Tibial nerve (tissue), 4 donors: ENCODE measurements around the gene PIGP. TPM values are rescaled to one million over a fixed set of nuclear protein-coding genes. Genes with fewer than 3 reads are reported as not detected.

Experiments used
- DNase-seq, 2 donors: peaks; one replicate each; pipeline ENCODE4 v3.0.0-alpha.2; 2019; ENCODE audit warnings: low spot score in 2 of 2
- H3K27ac ChIP-seq, 4 donors: fragments of 200-600 bp; sonication (generic) in 3 of 4; one replicate each; pipeline ENCODE4 v1.5.1; 2017 to 2019; ENCODE audit warnings: mild to moderate bottlenecking in 1 of 4
- H3K27me3 ChIP-seq, 2 donors: fragments of 200-600 bp; sonication (generic) in 1 of 2; one replicate each; pipeline versions ENCODE4 v1.5.1 to v1.6.0; 2017 to 2019
- H3K36me3 ChIP-seq, 3 donors: fragments of 200-600 bp; sonication (generic); one replicate each; pipeline ENCODE4 v1.5.1; 2018 to 2019
- H3K4me1 ChIP-seq, 4 donors: fragments of 200-600 bp; sonication (generic) in 3 of 4; one replicate each; pipeline ENCODE4 v1.5.1; 2017 to 2019
- H3K4me3 ChIP-seq, 4 donors: fragments of 200-600 bp; sonication (generic) in 3 of 4; one replicate each; pipeline ENCODE4 v1.5.1; 2017 to 2019; ENCODE audit warnings: mild to moderate bottlenecking in 1 of 4, moderate library complexity in 1 of 4
- H3K9me3 ChIP-seq, 4 donors: fragments of 200-600 bp; sonication (generic) in 3 of 4; one replicate each; pipeline ENCODE4 v1.5.1; 2017 to 2019
- CTCF ChIP-seq, 5 experiments: fragments of 200-600 bp in 3 of 5; fragments of 450-650 bp in 2 of 5; sonication (generic) in 3 of 5; IDR thresholded peaks; one replicate each; pipeline ENCODE4 v1.5.1; 2016 to 2019; ENCODE audit warnings: antibody characterized with exemption in 5 of 5, mild to moderate bottlenecking in 3 of 5, moderate library complexity in 2 of 5
- EP300 ChIP-seq, 2 donors: sonication (generic); formaldehyde crosslinking; IDR thresholded peaks; one replicate each; pipeline ENCODE4 v1.6.1; 2017; ENCODE audit warnings: antibody characterized with exemption in 2 of 2, mild to moderate bottlenecking in 1 of 2
- POLR2A ChIP-seq, 2 donors: fragments of 450-650 bp; IDR thresholded peaks; one replicate each; pipeline ENCODE4 v1.6.1; 2017; ENCODE audit warnings: antibody characterized with exemption in 2 of 2, mild to moderate bottlenecking in 2 of 2, moderate library complexity in 2 of 2
- WGBS, 2 donors: methylation state at CpG; one replicate each; pipeline ENCODE4 v1.1.5; 2018; 5-methylcytosine and 5-hydroxymethylcytosine counted together
- total RNA-seq, 4 donors: library from RNA; depleted of rRNA; stranded (reverse); fragments of >200 nt; gene quantifications; one replicate each; pipeline ENCODE4 v1.1.0, GENCODE V29; 2016

PIGP gene
- total RNA-seq, 4 donors from 2014 or later, result 4.5 to 40.0 (median 26.5) TPM

DNA sequence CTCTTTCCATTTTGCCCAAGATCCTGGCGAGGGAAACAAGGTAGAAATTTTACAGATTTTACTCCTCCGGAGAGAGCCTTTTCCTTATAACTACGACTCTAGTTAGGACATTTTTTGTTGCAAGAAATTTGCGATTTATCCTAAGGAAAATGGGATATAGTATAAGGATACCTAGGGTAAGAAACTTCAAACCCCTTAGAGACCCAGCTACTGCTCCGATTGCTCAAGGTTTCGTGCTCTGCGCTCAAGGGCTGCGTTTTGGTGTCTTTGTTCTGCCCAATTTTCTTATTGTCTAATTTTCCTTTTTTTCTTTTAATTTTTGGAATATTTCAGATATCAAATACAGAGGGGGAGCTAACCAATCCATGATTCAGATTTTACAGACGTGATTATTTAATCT lies 1.7 kb upstream of the PIGP start:
- Histone ChIP-seq H3K4me1 (peaks cover 0 to 40% (median 12%) of the 10 kb centered on the region in 4 donors), H3K36me3 (peaks cover 0 to under 1% (median 0%) of the 10 kb centered on the region in 3 donors), H3K27me3 (no peaks in the 10 kb centered on the region), H3K4me3 (peak overlapping the region; percentile 72 to 93 (median 86)), H3K27ac (peak overlapping the region; percentile 93 to 99 (median 98)), H3K9me3 (peaks cover 0 to 10% (median 0%) of the 10 kb centered on the region in 4 donors)
- WGBS, 2 donors, result 21 to 23% methylated on average over 9 of the region's 9 CpGs
- no peak for DNase-seq
- no peak for TF ChIP-seq CTCF (IDR thresholded peaks at IDR 0.05)
- no peak for TF ChIP-seq EP300 (IDR thresholded peaks at IDR 0.05)
- no peak for TF ChIP-seq POLR2A (IDR thresholded peaks at IDR 0.05)

DNA sequence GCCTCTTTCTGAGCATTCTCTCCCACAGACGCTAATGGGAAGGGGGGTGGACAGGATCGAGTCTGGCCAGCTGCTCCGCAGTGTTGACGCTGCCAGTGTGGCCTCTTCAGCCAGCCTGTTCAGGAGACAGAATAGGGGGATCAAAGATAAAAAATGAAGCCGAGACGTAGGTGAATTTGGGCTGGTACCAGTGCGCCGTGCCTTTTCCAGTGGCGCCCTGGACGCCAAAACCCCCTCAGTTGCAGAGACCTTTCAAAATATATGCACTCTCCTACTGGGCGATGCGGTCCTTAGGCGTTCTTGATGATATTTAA lies 1.3 kb upstream of the PIGP start:
- H3K4me1 ChIP-seq, result peaks cover 0 to 40% (median 12%) of the 10 kb centered on the region in 4 donors
- TF ChIP-seq EP300 (IDR thresholded peaks at IDR 0.05), result no peak
- no peak for TF ChIP-seq POLR2A (IDR thresholded peaks at IDR 0.05)
- no peak for TF ChIP-seq CTCF (IDR thresholded peaks at IDR 0.05)
- peak overlapping the region; percentile 93 to 99 (median 98) for H3K27ac ChIP-seq
- peaks cover 0 to 6% (median 0%) of the 10 kb centered on the region in 4 donors for H3K9me3 ChIP-seq
- H3K36me3 ChIP-seq, result peaks cover 0 to 5% (median 0%) of the 10 kb centered on the region in 3 donors
- H3K4me3 ChIP-seq, result peak overlapping the region; percentile 72 to 93 (median 86)
- H3K27me3 ChIP-seq, result no peaks in the 10 kb centered on the region
- 2 to 3% methylated on average over 13 of the region's 13 CpGs for WGBS, 2 donors
- DNase-seq, result no peak

DNA sequence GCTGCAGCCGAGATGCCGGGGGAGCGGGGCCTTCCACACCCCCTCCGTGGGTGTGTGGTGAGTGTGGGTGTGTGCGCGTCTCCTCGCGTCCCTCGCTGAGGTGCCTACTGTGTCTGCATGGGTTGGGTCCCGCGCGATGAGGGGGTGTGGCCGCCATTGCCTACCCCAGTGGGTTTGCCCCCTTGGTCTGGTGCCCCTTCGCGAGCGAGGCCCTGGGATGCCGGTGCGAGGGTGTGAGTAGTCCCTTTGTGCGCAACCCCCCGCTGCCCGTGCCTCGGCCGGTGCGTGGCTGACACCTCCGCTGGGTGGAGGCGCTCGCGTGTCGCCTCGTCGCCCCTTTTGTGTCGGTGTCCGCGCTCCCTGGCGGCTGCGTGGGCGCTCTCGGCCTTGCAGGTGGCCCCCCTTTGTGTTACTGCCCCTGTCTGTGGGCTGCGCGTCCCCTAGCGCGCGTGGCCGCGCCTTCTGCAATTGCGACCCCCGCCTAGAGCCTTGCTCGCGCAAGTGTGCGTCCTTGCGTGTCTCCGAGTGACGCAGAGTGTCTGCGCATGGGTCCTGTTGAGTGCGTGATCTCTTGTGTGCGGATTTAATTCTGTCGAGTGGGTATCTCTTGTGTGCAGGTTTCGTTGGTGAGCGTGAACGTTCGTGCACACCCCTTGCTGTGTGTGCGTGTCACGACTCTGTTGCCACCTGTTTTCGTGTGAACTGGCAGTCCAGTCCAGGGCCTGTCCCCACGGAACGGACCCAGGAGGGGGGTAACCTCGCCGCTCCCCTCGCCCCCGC lies 736 bp upstream of the PIGP start:
- peak overlapping the region; percentile 93 to 99 (median 98) for H3K27ac ChIP-seq
- H3K4me1 ChIP-seq, result peaks cover 0 to 40% (median 12%) of the 10 kb centered on the region in 4 donors
- no peak for TF ChIP-seq POLR2A (IDR thresholded peaks at IDR 0.05)
- peak in 2 of 5 experiments; percentile 7 to 10 for TF ChIP-seq CTCF (IDR thresholded peaks at IDR 0.05)
- TF ChIP-seq EP300 (IDR thresholded peaks at IDR 0.05), result peak in 1 of 2 donors; percentile 69
- peaks cover 0 to 10% (median 0%) of the 10 kb centered on the region in 3 donors for H3K36me3 ChIP-seq
- H3K9me3 ChIP-seq, result peaks cover 0 to under 1% (median 0%) of the 10 kb centered on the region in 4 donors
- peak in 1 of 2 donors; percentile 41 for DNase-seq
- H3K27me3 ChIP-seq, result no peaks in the 10 kb centered on the region
- peak overlapping the region; percentile 72 to 93 (median 86) for H3K4me3 ChIP-seq
- WGBS, 2 donors, result 0 to 1% methylated on average over 24 to 42 of the region's 70 CpGs

DNA sequence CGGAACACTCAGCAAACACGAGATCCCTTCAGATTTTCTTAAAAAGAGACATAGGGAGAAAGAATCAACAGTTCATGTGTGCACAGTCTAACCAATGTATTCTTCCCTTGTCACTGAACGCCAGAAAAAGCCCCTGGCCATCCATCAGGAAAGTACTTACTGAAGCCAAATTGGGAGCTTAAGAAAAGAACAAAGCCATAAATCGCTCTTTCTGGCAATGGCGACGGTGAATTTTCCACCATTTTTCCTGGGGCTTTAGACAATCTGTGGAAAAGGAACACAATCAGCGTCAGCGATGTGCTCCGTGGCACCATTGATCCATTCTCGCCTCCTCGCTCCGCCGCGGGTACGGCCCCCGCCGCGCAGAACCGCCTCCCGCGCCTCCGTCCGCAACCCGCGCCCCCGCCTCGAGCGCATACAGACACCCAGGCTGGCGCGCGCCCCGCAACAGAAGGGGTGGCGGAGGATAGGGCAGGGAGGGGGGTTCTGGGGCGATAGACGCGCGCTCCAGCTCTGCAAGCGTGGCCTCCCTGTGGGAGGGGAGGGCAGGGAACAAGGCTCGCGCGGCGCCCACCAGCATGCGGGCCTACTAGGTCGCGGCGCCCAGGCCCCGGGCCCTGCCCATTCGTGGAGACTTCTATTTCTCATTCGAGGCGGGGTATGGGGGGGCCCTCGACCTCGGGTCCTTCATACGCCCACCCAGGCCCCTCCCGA lies 440 bp downstream of the PIGP start:
- Histone ChIP-seq H3K4me3 (peak overlapping the region; percentile 81 to 93 (median 90)), H3K9me3 (no peaks in the 10 kb centered on the region), H3K27ac (peak overlapping the region; percentile 98 to 99 (median 98)), H3K36me3 (peaks cover 0 to 22% (median 0%) of the 10 kb centered on the region in 3 donors), H3K4me1 (peaks cover 0 to 40% (median 12%) of the 10 kb centered on the region in 4 donors), H3K27me3 (no peaks in the 10 kb centered on the region)
- WGBS, 2 donors, result 1% methylated on average over 29 to 44 of the region's 54 CpGs
- no peak for TF ChIP-seq CTCF (IDR thresholded peaks at IDR 0.05)
- TF ChIP-seq EP300 (IDR thresholded peaks at IDR 0.05), result peak in 1 of 2 donors; percentile 87
- DNase-seq, result peak; percentile 50 to 69
